HG03108 (cell line): ENCODE data around the gene ACTMAP.

Experiments
- ATAC-seq: cut with Tn5 transposase; IDR thresholded peaks from one replicate; pipeline ENCODE4 v1.9.1; 2021; ENCODE audit warnings: moderate library complexity; ENCODE audit not compliant: unreplicated experiment

The ACTMAP gene

DNA sequence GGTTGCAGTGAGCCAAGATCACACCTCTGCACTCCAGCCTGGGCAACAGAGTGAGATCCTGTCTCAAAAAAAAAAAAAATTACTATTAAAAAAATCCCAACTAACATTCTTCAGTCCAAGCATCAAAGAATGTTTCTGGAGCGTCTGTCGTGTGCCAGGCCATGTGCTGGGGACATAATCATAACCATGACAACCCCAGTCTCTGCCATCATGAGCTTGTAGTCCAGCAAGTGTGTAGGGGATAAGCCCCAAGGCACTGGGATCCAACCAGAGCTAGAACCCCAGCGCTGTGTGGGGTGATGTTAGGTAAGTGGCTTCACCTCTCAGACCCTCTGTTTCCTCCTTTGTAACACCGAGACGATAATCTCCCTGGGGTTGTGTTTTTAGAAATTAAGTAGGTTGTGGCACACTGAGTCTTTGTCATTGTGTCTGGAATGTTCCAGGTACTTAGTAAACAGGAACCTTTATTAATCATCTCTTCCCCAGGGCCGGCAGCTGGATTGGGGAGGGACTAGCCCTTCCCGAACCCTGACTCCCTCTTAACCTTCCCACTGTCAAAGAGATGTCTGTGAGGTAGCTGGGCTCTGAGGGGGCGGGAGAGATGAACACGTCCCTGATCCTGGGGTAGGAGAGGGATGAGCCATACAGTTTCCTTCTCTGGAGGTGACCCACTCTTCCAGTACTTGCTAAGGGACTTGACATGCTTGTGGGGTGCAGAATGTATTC lies 28.2 kb downstream of the ACTMAP start:
- ATAC-seq, result no peak

DNA sequence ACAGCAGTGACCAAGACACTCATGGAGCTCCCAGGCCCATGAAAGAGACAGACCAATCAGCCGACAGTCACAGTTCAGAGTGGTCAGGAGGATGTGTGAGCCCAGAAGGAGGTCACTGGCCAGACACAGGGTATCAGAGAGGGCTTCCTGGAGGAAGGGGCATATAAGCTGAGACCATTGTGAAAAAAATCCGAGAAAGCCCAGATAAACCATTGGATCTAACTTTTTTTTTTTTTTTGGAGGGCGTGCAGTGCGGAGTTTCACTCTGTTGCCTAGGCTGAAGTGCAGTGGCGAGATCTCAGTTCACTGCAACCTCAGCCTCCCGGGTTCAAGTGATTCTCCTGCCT lies 29.2 kb downstream of the ACTMAP start:
- no peak for ATAC-seq

DNA sequence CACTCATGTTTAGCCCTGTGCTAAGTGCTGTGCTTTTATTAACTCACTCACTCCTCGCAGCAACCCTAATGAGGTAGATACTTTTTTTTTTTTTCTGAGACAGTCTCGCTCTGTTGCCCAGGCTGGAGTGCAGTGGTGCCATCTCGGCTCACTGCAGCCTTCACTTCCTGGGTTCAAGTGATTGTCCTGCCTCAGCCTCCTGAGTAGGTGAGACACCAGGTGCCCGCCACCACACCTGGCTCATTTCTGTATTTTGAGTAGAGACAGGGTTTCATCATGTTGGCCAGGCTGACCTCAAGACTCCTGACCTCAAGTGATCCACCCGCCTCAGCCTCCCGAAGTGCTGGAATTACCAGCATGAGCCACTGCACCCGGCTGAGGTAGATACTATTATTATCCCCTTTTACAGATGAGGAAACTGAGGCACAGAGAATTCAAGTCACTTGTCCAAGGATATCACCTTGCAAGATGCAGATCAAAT lies 30.8 kb downstream of the ACTMAP start:
- ATAC-seq, result no peak

DNA sequence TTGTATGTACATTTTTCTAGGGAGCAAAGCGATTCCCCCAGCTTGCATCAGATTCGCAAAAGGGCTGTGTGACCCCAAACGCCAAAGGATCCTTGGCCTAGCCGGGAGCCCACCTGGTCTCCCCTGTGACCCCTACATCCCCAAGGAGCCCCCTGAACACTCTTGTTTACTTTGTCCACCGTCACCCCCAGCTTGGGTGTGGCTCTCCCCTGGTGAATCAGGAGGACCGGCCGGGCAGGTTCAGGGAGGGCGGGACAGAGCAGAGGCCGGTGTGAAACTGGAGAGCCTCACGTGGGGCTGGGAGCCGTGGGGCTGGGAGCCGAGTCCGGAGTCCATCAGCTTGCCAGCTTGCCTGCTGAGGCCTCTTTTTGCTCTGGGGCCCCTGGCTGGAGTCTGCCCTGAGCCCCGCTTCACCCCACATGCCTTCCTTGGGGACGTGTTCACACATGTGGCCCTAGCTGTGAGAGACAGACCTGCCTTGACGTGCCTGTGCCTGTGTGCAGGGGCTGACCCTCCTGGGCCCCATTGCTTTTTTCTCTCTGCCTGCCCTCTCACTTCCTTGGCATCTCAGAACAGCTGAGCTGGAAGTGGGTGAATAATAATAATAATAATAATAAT lies 31.4 kb downstream of the ACTMAP start:
- no peak for ATAC-seq

DNA sequence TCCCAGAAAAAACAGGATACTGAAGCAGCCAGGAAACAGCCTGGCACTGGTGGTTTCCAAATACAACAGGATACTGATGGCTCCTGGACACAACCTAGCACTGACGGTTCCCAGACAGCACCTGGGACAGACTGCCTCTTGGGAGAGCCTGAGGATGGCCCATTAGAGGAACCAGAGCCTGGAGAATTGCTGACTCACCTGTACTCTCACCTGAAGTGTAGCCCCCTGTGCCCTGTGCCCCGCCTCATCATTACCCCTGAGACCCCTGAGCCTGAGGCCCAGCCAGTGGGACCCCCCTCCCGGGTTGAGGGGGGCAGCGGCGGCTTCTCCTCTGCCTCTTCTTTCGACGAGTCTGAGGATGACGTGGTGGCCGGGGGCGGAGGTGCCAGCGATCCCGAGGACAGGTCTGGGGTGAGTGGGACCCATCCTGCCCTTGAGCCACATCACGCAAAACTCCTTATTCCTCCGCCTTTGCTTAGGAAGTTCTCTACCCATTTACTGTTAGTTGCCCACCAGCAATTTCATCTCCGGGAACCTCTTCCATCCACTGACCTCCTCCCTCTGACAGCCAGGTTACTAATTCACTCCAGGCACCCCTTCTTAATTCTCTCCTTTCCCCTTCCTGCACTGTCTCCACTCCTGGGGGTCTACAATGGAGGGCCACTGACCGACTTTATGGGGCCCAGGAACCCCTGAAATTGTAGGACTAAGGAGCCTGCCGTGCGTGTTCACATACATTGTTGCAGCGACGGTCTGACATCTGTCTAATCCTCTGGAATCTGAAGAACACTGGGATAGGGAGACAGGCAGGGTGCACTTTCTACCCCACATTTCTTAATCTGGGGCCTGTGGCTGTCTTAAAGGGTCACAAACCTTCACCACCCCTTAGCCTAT lies 32.1 kb downstream of the ACTMAP start:
- ATAC-seq, result no peak

DNA sequence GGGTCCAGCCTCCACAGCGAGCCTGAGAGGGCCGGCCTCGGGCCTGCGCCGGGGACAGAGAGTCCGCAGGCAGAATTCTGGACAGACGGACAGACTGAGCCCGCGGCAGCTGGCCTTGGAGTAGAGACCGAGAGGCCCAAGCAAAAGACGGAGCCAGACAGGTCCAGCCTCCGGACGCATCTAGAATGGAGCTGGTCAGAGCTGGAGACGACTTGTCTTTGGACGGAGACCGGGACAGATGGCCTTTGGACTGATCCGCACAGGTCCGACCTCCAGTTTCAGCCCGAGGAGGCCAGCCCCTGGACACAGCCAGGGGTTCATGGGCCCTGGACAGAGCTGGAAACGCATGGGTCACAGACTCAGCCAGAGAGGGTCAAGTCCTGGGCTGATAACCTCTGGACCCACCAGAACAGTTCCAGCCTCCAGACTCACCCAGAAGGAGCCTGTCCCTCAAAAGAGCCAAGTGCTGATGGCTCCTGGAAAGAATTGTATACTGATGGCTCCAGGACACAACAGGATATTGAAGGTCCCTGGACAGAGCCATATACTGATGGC lies 32.9 kb downstream of the ACTMAP start:
- no peak for ATAC-seq

DNA sequence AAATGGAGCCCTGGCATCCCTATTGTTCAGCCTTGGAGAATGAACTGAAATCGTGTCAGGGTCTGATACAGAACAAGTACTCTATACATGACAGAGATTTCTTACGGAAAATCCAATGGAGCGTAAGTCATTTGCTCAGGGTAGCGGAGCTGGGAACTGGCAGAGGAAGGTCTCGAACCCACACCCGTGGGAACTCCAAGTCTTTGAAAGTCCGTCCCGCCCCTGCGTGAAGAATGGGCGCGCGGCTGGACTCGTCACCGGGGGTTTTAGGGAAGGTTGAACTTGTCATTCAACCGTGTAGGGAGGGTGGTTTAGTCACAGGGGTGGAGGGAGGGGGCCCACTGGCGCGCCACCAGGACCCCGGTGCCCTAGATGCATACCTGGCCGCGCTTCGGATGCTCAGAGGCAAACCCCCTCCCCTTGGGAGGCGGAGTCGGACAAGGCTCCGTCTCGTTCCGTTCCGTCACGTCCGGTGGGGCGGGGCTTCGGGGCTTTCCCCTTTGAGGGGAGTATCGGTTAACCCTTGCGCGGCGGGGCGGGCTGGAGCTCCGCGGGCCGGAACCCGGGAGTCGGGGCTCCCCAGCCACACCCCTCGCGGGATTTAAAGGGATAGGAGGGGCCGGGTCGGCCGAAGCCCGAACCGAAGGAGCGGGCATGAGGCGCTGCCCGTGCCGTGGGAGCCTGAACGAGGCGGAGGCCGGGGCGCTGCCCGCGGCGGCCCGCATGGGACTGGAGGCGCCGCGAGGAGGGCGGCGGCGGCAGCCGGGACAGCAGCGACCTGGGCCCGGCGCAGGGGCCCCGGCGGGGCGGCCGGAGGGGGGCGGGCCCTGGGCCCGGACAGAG lies 33.6 kb downstream of the ACTMAP start, which contains the start of the genes COQ8B and ITPKC:
TSS of gene COQ8B (minus strand) at position 405 of the 843 bp plus-strand sequence. CDS start 2,254 bp downstream, outside the sequence.
TSS of gene ITPKC (plus strand) at position 631 of the 843 bp plus-strand sequence. CDS start at position 655, 24 bp downstream.
- peak; percentile 64 for ATAC-seq

DNA sequence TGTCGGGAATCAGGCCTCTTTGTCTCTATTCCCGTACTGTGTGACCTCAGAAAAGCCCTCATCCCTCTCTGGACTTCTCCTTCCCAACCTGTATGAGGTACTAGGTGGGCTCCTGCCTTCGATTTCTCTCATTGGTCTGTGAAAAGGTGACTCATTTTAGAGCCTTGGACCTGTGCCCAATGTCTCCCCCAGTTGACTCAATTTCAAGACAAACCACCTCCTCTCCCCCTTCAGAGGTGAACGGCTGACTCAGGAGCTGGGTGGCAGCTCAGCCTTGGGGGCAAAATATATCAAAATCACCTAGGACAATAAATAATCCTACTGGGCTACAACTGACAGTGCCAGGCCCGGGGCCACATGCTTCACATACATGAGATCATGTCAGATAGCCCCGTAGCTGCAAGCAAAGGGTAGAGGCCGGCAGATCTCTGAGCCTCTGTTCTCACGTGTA lies 34.2 kb downstream of the ACTMAP start:
- ATAC-seq, result no peak

DNA sequence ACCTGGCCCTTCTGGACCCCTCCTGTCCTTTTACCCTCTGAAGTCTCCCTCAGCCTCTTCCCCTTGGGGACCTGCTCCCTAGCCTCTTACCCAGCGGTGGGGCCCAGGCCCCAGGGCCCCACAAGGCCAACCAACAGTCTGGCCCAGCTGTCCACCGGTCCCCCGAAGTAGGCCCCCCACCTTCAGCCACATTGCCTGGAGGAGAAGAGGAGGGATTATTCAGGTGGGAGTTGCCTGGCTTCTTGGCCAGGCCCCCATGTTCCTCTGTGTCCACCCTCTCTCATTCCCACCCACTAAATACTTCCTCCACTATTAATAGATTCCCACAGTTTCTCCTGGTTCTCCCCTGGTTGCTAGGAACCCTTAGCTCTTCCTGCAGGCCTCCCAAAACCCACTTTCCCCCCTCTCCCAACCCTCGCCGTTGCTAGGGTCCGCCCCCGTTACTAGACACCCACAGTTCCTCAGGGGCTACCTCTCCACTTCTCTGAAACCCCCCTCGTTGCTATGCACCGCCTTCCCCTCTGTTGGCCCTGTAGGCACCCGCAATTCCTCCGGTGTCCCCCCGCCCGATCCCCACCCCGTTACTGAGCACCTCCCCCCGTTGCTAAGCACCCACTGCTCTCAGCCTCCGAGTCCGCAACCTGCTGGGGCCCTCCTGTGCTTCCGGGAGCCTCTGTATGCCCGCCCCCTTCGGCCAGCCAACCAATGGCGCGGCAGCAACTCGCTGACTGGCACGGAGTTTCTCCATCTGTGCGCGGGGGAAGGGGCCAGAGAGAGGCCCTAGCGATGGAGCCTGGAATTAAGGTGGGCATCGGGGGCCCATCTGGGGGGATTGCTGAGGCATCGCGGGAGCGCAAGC lies 35.6 kb downstream of the ACTMAP start:
- peak; percentile 58 for ATAC-seq

DNA sequence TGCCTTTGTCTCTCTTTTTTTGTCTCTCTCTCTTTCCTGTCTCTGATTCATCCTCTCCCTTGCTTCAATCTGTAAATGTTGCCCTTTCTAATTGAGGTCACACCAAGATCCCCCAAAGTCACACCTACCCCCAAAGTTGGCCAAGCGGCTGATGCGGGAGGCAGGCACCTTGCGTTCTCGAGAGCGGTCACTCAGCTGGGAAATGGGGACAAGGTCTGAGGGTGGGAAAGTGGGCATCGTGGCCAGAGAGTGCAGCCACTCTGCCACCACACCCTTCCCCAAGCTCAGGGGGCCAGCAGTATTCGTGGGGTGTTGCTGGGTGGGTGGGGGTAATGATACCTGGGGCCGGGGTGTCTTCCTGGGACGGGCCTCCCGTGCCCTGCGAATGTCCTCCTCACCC lies 36.3 kb downstream of the ACTMAP start:
- ATAC-seq, result no peak

DNA sequence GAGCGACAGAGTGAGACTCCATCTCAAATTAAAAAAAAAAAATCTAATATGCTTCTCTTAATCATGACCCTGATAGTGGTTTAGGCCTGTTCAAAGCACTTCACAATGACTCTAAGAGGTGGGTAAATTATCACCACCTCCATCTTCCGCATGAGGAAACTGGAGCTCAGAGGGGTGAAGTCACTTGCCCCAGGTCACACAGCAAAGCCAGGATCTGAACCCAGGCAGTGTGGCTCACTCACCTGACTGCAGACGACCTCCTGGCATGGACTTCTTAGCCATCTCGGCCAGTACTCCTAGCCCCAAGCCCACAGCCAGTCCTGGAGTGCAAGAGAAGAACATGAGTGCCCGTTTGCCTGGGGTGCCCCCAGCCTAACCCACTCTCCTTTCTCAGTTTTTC lies 40.5 kb downstream of the ACTMAP start:
- ATAC-seq, result no peak

DNA sequence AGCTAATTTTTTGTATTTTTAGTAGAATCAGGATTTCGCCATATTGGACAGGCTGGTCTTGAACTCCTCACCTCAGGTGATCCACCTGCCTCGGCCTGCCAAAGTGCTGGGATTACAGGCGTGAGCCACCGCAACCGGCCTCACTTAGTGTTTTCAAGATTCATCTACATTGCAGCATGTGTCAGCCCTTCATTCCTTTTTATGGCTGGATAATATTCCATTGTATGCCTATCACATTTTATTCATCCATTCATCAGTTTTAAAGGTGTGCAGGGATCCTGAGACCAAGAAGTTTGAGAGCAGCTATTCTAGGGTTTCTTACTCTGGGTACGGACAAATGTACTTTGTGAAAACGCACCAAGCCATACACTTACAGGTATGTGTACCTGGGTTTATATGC lies 42.7 kb downstream of the ACTMAP start:
- ATAC-seq, result no peak

DNA sequence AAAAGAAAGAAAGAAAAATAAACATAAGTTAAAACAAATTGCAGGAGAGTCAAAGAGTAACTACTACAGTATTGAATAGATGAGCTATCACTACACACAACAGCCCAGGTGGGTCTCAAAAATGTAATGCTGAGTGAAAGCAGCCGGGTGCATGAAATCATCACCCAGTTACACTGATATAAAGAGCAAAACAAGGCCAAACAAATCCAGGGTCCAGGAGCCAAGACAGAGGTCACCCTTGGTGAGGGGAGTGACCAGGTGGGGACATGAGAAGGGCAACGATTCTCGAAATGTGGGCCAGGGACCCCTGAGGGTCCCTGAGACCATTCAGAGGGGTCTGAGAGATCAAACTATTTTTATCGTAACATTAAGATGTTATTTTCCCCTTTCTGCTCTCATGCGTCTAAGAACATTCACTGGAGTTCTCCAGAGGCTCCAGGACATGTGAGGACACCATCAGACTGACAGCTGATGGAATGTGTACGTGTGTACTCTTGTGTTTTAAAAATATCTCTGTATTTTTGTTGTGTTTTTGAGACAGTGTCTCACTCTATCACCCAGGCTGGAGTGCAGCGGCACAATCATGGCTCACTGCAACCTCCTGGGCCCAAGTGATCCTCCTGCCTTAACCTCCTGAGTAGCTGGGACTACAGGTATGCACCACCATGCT lies 44.2 kb downstream of the ACTMAP start:
- ATAC-seq, result no peak

DNA sequence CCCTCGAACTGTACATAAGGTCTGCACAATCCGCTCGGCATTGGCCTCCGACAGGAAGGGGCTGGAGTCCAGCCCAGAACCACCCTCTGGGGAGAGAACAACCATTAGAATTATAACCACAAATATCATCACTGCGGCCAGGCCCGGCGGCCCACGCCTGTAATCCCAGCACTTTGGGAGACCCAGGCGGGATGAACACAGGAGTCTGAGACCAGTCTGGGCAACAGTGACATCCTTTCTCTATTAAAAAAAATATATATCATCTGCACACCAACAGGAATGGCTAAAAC lies 45.0 kb downstream of the ACTMAP start:
- no peak for ATAC-seq

DNA sequence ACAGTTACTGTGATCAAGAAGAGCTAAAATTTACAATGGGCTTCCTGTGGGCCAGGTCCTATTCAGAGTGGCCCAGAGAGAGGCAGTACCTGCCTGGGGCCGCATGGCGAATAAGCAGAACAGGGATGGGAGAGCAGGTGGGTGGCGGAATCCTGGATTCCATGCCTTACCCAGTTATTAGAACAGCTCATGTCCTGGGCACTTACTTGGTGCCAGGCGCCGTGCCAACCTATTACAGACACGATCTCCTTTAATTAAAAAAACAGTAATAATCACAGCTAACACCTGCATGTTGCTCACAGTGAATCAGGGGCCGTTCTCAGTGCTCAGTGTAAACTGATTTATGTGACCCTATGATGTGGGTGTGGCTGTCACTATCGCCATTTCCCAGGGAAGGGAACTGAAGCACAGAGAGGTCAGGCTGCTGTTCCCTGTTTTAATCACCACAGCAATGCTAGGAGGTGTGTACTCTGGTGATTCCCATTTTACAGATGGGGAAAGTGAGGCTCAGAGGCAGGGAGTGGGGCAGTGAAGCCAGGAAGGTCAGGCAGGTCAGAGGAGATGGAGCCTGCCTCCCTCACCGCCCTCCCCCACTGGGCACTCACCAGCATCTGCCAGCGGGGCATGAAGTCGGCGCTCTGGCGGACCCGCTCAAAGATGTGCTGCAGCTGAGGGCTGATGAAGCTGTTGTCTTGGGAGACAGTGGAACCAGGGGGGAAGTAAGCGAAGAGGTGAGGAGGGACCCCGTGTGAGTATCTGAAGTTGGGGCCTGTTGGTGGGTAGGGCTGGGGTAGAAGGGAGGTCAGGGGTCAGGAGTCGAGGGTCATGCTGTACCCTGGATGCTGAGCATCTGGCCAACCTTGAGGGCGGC lies 45.6 kb downstream of the ACTMAP start:
- ATAC-seq, result no peak

DNA sequence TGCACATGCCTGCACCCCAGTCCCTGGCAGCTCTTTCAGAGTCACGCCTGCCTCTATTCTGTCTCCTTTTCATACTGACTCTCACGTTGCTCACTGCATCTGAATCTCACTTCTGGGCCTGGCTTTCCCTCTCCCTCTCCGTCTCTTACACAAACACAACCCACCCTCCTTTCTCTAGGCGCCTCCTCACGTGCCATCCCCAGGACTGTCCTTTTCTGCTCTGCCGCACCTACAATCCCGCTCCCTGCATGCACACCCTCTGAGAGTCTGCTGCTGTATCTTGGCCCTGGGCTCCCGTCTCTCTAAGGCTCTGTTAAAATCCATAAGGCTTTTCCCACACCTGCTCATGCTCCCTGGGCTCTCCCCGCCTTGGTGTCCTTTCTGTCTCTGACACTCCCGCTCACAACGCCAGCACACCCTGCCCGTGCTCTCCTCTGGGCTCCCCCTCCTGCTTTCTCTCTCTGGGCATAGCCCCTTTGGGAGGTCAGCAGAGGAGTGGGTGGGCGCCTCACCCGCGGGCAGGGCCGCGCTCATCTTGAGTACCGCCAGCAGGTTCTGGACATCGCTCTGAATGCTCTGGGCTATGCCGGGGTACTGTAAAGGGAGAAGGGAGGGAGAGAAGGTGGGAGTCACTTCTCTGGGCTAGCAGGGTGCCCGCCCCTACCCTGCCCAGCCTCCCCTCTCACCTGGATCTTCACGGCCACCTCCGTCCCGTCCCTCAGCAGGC lies 47.1 kb downstream of the ACTMAP start:
- ATAC-seq, result no peak

DNA sequence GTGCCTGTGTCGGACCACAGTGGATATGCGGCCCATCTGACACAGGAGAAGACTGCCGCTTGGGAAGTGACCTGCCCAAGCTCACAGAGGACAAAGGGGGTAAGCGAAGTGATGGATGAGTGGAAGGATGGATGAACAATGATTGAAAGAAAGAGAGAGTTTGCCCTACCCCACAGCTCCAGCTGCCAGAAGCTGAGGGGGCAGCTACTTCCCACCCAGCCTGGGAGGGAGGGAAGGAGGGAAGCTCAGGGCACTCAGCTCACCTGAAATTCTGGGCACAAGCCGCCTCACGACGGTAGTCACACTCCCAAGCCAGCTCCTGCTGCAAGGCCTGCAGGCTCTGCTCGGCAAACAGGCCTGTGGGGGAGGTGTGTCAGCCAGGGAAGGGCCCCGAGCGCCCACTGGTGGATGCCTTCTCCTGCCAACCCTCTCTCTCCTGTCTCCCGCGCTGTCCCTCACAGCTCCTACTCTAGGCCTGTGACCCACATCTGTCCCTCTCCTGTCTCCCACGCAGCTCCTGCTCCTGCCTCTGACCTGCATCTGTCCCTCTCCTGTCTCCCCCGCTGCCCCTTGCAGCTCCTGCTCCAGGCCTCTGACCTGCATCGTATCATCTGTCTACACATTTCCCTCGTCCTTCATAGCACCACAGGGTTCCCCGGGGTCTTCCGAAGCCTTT lies 47.8 kb downstream of the ACTMAP start:
- no peak for ATAC-seq
